ENCODE results near the gene GRHL1.

DNA sequence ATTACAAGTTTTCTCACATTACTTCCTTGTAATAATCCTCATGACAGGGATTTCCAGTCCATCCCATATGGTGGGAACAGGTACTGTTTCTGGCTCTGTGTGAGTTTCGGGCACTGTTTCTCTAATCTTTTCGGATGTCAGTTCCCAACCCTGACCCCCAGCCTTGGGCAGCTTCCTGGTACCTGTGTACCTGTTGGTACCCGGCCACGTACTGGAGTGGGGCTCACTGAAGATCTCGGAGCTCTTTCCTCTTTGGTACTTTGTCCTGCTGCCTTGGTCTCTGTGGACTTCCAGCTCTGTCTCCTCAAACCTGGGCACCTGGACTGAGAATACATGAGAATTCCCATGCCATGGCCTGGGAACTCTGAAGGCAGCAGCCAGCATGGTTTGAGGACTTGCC, 36.8 kb downstream of the GRHL1 start:
- TF ChIP-seq, protein P1, sequence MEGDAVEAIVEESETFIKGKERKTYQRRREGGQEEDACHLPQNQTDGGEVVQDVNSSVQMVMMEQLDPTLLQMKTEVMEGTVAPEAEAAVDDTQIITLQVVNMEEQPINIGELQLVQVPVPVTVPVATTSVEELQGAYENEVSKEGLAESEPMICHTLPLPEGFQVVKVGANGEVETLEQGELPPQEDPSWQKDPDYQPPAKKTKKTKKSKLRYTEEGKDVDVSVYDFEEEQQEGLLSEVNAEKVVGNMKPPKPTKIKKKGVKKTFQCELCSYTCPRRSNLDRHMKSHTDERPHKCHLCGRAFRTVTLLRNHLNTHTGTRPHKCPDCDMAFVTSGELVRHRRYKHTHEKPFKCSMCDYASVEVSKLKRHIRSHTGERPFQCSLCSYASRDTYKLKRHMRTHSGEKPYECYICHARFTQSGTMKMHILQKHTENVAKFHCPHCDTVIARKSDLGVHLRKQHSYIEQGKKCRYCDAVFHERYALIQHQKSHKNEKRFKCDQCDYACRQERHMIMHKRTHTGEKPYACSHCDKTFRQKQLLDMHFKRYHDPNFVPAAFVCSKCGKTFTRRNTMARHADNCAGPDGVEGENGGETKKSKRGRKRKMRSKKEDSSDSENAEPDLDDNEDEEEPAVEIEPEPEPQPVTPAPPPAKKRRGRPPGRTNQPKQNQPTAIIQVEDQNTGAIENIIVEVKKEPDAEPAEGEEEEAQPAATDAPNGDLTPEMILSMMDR (IDR thresholded peaks at IDR 0.05; ENCODE audit: extremely low read depth in 1 of 2, insufficient read depth in 1 of 2, low read depth in 1 of 2, low read length in 2 of 2): no peak
- no peak for TF ChIP-seq EZH2 (IDR thresholded peaks at IDR 0.05; ENCODE audit: borderline replicate concordance, low read depth, low read length, severe bottlenecking)
- no peak for TF ChIP-seq POLR2AphosphoS5 (IDR thresholded peaks at IDR 0.05; ENCODE audit: insufficient read depth, low read depth, low read length)

Data from endothelial cell of umbilical vein (primary cell).